HL-60/S4 treated with retinoic acid at 250 ng/mL for 4 days and 3 days (cell line): ENCODE measurements around the gene AMTN.

Experiments used
- in situ Hi-C: fragments of 300-500 bp; cut with MboI; formaldehyde crosslinking; loops from 2 replicates; pipeline ENCODE4 v1.7.0; 2022; ENCODE audit warnings: low sequenced_read_pairs

Gene AMTN

DNA sequence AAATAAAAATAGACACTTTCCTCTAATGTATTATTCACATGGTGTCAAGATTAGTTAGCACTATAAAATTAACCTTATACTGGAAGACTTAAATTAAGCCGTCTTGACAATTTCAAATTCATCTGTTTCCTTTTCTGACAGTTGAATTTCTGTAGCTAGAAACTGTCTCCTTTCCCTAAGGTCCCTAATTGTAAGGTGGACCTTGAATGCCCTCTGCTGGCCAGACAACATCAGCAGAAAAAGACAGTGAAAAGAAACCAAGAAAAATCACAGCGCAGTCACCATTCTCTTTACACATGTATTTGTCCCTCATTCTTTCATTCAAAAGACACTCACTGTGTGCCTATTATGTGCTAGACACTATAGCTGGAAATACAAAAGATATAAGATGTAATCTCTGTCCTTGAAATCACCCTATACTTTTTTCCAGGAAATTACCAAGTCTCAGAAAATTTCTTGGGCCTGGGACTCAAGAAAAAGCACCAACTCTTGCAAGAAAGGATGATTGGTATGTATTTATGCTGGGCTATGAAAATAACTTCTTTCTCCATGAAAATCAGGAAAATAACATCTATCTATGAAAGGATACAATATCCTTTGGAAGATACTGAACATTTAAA, 41.0 kb downstream of the AMTN start:
- in situ Hi-C loops, result no loop called here

DNA sequence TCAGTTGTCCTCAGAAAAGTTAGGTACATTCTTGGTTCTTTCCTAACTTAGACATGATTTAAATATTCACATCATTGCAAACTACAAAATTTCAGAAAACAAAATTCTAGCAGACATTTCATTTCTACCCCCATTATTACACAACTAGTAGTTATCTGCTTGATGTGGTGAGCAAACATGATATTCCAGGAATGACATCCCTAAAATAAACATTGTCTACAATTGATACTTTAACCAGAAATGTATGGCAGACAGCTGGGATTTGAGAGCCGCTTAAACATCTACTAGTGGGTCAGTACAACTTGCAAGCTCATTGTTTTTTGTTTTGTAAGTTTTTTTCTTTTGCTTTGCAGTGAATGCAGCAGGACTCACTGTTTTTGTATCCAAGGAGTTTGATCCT, 41.6 kb downstream of the AMTN start:
- in situ Hi-C loops, result no loop called here

DNA sequence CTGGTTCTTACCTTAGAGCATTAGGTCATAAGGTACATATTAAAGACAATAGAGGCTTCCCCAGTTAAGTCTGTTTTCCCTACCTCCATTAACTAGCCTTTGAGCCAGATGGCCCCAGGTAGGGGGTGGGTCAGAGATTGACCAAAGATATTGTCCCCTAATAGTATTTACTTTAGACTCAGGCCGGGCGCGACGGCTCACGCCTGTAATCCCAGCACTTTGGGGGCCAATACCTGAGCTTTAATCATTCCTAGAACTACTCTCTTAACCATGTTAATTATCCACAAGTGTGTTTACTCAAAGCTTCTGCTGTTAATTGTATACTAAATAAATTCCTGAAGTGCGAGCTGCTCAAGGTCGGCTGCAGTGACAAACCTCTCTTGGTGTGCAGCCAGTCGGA, 45.7 kb downstream of the AMTN start:
- in situ Hi-C loops, result no loop called here

DNA sequence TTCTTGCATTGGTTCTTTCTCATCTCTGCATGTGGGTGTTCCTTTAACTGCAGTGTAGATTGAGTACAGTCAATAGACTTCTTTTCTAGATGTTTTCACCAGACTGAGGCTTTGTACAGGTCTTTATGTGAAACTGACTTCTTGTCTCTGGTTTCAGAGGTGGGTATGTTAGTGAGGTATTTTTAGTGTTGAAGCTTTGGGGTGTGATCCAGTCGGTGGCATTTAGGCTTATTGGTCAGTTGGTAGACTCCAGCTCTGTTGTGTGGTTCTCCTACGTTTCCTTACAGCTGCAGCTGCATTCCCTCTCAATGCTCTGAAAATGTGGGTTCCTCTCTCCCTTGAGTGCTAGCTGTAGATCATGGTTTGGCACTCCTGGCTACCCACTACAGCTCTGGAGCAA, 52.4 kb downstream of the AMTN start:
- in situ Hi-C loops, result no loop called here

DNA sequence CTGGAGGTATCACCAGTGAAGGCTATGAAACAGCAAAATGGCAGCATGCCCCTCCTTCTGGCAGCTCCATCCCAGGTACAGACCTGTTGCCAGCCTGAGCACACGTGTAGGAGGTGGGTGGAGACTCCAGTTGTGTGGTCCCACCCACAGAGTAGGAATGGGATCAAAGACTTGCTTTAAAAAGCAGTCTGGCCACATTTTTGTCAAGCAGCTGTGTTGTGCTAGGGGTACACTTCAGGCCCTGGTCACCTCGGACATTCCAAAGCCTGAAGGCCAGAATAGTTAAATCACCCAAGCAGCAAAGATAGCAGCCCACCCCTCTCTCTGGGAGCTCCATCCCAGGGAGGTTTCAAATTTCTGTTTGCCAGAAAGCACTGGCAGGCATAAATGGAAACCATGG, 53.4 kb downstream of the AMTN start:
- in situ Hi-C loops, result no loop called here

DNA sequence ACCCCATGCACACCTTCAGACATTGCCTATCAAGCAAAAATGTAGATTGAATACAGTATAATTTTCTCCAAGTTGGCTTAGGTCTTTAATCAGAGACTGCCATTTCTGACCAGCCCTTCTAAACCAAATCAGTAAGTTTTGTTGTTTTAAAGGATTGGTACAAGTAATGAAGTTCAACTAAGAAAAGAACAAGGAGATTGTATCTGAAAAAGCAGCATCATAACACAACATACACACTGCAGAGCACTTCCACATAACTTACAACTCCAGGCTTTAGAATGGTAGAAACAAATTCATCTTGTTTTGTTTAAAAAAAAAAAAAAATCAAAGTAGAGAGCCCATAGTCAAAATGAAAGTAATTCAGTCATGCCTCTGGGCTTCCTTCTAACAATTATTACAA, 57.6 kb downstream of the AMTN start:
- in situ Hi-C loops, result no loop called here

DNA sequence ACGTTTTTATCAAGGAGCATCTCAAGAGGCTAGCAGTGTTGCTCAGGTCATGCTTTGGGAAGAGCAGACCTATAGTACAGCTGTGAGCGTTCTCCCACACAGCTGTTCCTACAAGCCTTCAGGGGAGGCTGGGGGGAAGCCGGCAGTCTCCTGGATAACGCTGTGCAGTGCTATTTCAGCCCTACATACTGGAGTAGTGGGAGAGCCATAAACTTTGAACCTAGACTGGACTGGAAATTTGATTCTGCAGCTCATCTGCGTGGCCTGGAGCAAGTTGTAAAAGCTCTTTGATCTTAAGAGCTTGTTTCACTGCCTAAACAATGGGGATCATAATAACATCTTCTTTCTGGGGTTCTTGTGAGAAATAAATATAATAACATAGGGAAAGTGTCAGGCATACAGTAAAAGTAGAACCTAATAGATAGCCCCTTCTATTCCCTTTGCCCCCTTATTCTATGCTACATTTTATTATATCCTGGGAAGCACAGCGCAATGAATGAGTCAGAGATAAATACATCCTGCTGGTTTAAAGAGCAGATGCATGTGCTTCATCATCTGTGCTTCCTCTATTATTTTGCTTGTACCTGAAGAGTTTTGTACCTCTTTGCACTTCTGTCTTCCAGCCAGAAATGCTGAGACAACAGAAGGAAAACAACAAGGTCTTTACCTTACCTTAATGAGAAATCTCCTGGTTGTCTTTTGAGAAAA, 59.0 kb downstream of the AMTN start:
- in situ Hi-C loops, result no loop called here

DNA sequence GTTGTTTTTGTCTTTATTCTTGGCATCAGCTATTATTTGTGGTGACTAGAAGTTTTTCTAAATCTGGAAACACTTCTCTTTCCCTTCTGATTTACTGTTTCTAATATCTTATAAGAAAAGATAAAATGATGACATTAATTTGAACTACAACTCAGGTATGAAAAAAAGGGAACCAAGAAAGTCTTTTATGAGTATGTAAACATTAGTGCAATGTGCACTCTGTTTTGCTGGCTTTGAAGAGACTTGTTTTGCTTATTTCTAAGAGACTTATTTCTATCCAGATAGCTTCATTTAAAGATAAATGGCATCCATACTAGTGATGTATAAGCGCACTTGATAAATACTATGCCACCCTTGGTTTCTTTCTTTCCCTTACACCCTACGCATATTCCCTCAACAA, 63.6 kb downstream of the AMTN start:
- in situ Hi-C loops, result no loop called here
